HepG2 (cell line): ENCODE data around the gene TMEM98. TPM values are rescaled to one million over a fixed set of nuclear protein-coding genes. Genes with fewer than 3 reads are reported as not detected.

Source experiments
- ARHGAP35 ChIP-seq: sonication (generic); formaldehyde crosslinking; IDR thresholded peaks from 2 replicates; pipeline ENCODE4 v1.9.0; 2022; ENCODE audit warnings: mild to moderate bottlenecking, inconsistent platforms, moderate library complexity, missing genetic modification reagents, borderline replicate concordance
- ATRX ChIP-seq: sonication (generic); formaldehyde crosslinking; IDR thresholded peaks from 2 replicates; pipeline ENCODE4 v1.4.0; 2020; ENCODE audit warnings: missing genetic modification reagents, borderline replicate concordance
- DR1 ChIP-seq: sonication (generic); formaldehyde crosslinking; IDR thresholded peaks from 2 replicates; pipeline ENCODE4 v1.8.0; 2021; ENCODE audit warnings: mild to moderate bottlenecking, missing genetic modification reagents, inconsistent platforms
- FOXK2 ChIP-seq: fragments of 450-650 bp; IDR thresholded peaks from 2 replicates; pipeline ENCODE4 v1.6.1; 2016
- GABPA ChIP-seq, 2 experiments: IDR thresholded peaks; 2 replicates each; pipeline ENCODE4 v1.6.1; 2011 to 2016; ENCODE audit warnings: low read depth in 2 of 2, low read length in 1 of 2, missing biosample characterization in 1 of 2, missing genetic modification characterization in 1 of 2
- KDM2A ChIP-seq: sonication (generic); formaldehyde crosslinking; IDR thresholded peaks from 2 replicates; pipeline ENCODE4 v1.4.0; 2020; ENCODE audit warnings: low read depth, missing genetic modification reagents, borderline replicate concordance
- KDM6A ChIP-seq: IDR thresholded peaks from 2 replicates; pipeline ENCODE4 v1.6.1; 2016; ENCODE audit warnings: low read depth
- MAFF ChIP-seq: IDR thresholded peaks from 2 replicates; pipeline ENCODE4 v1.6.1; 2011; ENCODE audit warnings: low read depth, low read length, improper control_type of control experiment
- MED1 ChIP-seq: sonication (generic); formaldehyde crosslinking; IDR thresholded peaks from 2 replicates; pipeline ENCODE4 v1.4.0; 2020; ENCODE audit warnings: missing genetic modification reagents
- MED13 ChIP-seq: sonication (generic); formaldehyde crosslinking; IDR thresholded peaks from 2 replicates; pipeline ENCODE4 v1.5.0; 2020; ENCODE audit warnings: missing genetic modification reagents
- NONO ChIP-seq, 2 experiments: fragments of 450-650 bp in 1 of 2; sonication (generic) in 1 of 2; formaldehyde crosslinking in 1 of 2; IDR thresholded peaks in 1 of 2; conservative IDR thresholded peaks in 1 of 2; 2 replicates each; pipeline versions ENCODE4 v1.6.1 to v1.8.0; 2017 to 2022; ENCODE audit warnings: mild to moderate bottlenecking in 1 of 2, missing genetic modification reagents in 1 of 2, moderate library complexity in 1 of 2
- REPIN1 ChIP-seq: sonication (generic); formaldehyde crosslinking; IDR thresholded peaks from 2 replicates; pipeline ENCODE4 v1.8.0; 2022; ENCODE audit warnings: missing genetic modification reagents, low read depth, mild to moderate bottlenecking, borderline replicate concordance
- SATB2 ChIP-seq: sonication (generic); formaldehyde crosslinking; IDR thresholded peaks from 2 replicates; pipeline ENCODE4 v1.5.0; 2020; ENCODE audit warnings: missing genetic modification reagents
- TBP ChIP-seq: sonication (generic); formaldehyde crosslinking; IDR thresholded peaks from 2 replicates; pipeline ENCODE4 v1.5.0; 2020; ENCODE audit warnings: missing genetic modification reagents
- ZNF143 ChIP-seq: sonication (generic); formaldehyde crosslinking; IDR thresholded peaks from 2 replicates; pipeline ENCODE4 v1.4.0; 2020; ENCODE audit warnings: missing genetic modification reagents
- ZNF207 ChIP-seq: fragments of 450-650 bp; IDR thresholded peaks from 2 replicates; pipeline ENCODE4 v1.6.1; 2016; ENCODE audit warnings: antibody characterized with exemption, borderline replicate concordance
- ZNF232 ChIP-seq: sonication (generic); formaldehyde crosslinking; IDR thresholded peaks from 2 replicates; pipeline ENCODE4 v1.4.0; 2020; ENCODE audit warnings: missing genetic modification reagents, borderline replicate concordance
- ZNF234 ChIP-seq: sonication (generic); formaldehyde crosslinking; conservative IDR thresholded peaks from 2 replicates; pipeline ENCODE4 v1.5.1; 2020; ENCODE audit warnings: mild to moderate bottlenecking, missing genetic modification reagents
- ZNF292 ChIP-seq: sonication (generic); formaldehyde crosslinking; IDR thresholded peaks from 2 replicates; pipeline ENCODE4 v1.8.1; 2022; ENCODE audit warnings: mild to moderate bottlenecking, low read depth, missing genetic modification reagents, borderline replicate concordance
- ZNF3 ChIP-seq: IDR thresholded peaks from 2 replicates; pipeline ENCODE4 v1.7.0; 2017; ENCODE audit warnings: inconsistent platforms
- ZNF335 ChIP-seq: sonication (generic); formaldehyde crosslinking; IDR thresholded peaks from 2 replicates; pipeline ENCODE4 v1.4.0; 2020; ENCODE audit warnings: missing genetic modification reagents
- ZNF530 ChIP-seq: sonication (generic); formaldehyde crosslinking; IDR thresholded peaks from 2 replicates; pipeline ENCODE4 v1.5.0; 2020; ENCODE audit warnings: low read depth, mild to moderate bottlenecking, missing genetic modification reagents
- ZNF616 ChIP-seq: sonication (generic); formaldehyde crosslinking; IDR thresholded peaks from 2 replicates; pipeline ENCODE4 v1.5.0; 2020; ENCODE audit warnings: low read depth, mild to moderate bottlenecking, missing genetic modification reagents
- polyA plus RNA-seq, 8 experiments: library from polyadenylated mRNA; depleted of rRNA in 3 of 8; stranded (reverse) in 7 of 8; unstranded in 1 of 8; fragments of >200 nt; fragmentation: Illumina TruSeq in 4 of 8; extraction: Trizol in 4 of 8; gene quantifications; 2 replicates each; pipeline versions ENCODE4 v1.2.1 to v1.2.3, GENCODE V29; 2011 to 2016; ENCODE audit warnings: low read depth in 4 of 8, missing spikeins in 1 of 8, mixed read lengths in 1 of 8; ENCODE audit not compliant: insufficient read depth in 1 of 8
- total RNA-seq, 5 experiments: library from RNA; depleted of rRNA; stranded (reverse); fragments of >200 nt; fragmentation: Illumina TruSeq; extraction: Trizol; gene quantifications; 2 replicates each; pipeline ENCODE4 v1.2.3, GENCODE V29; 2016; ENCODE audit warnings: low read depth in 1 of 5
- TF ChIP-seq, protein P1 (sequence below): sonication (generic); formaldehyde crosslinking; IDR thresholded peaks from 2 replicates; pipeline ENCODE4 v1.4.0; 2020; ENCODE audit warnings: missing genetic modification reagents
- TF ChIP-seq, protein P2 (sequence below): sonication (generic); formaldehyde crosslinking; IDR thresholded peaks from 2 replicates; pipeline ENCODE4 v1.8.1; 2023; ENCODE audit warnings: mild to moderate bottlenecking, missing genetic modification reagents, borderline replicate concordance
- TF ChIP-seq, protein P3 (sequence below): sonication (generic); formaldehyde crosslinking; IDR thresholded peaks from 2 replicates; pipeline ENCODE4 v1.5.0; 2020; ENCODE audit warnings: missing genetic modification reagents
- TF ChIP-seq, protein P4 (sequence below): sonication (generic); formaldehyde crosslinking; IDR thresholded peaks from 2 replicates; pipeline ENCODE4 v1.4.0; 2020; ENCODE audit warnings: mild to moderate bottlenecking, missing genetic modification reagents
- TF ChIP-seq, protein P5 (sequence below): sonication (generic); formaldehyde crosslinking; IDR thresholded peaks from 2 replicates; pipeline ENCODE4 v1.4.0; 2020; ENCODE audit warnings: mild to moderate bottlenecking, low read depth, missing genetic modification reagents
- TF ChIP-seq, protein P6 (sequence below): sonication (generic); formaldehyde crosslinking; IDR thresholded peaks from 2 replicates; pipeline ENCODE4 v1.4.0; 2020; ENCODE audit warnings: missing genetic modification reagents

TMEM98 gene
- total and polyA plus RNA-seq, 2 of the 13 experiments (the other 11 are each of a cell fraction or from before 2014, with no cell fraction given), result 103 to 175 TPM

DNA sequence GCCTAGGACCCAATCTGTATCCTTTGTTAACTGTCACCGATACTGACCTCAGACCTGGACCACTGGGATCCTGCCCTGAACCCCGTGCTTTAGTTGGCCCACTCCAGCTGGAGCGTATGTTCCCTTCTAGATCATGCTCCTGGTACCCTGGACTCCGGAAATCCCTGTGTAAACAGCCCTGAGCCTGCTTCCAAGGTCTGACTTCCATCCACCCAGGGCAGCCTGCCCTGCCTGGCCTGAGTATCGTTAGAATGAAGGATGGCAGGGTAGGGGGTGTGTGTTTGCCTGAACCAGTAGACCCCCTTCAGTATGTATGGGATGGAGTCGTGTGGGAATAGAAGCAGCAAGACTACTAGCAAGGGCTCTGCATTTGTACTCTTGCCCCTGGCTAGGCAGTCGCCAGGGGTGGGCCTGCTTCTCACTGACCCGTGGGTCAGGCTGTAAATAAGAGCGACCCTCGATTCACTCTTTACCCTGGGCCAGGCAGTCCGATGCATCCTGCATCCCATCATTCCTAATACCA lies 691 bp upstream of the TMEM98 start (continued):
- no peak for TF ChIP-seq TBP
- TF ChIP-seq ZNF143 (CRISPR knock-in tag), result no peak
- peak; percentile 84 for TF ChIP-seq MED1 (CRISPR knock-in tag)
- no peak for TF ChIP-seq DR1 (CRISPR knock-in tag)
- no peak for TF ChIP-seq NONO (IDR thresholded peaks at IDR 0.05)
- TF ChIP-seq NONO (CRISPR knock-in tag; conservative IDR thresholded peaks at IDR 0.05), result 0 out of 2 replicates have a peak, but pooled peaks have one; percentile 40
- TF ChIP-seq KDM6A (CRISPR knock-in tag), result 0 out of 2 replicates have a peak, but pooled peaks have one; percentile 28
- no peak for TF ChIP-seq REPIN1 (CRISPR knock-in tag)
- 0 out of 2 replicates have a peak, but pooled peaks have one; percentile 46 for TF ChIP-seq ZNF335
- no peak for TF ChIP-seq ARHGAP35 (CRISPR knock-in tag)
- TF ChIP-seq ZNF530 (CRISPR knock-in tag), result no peak
- peak; percentile 73 for TF ChIP-seq KDM2A
- no peak for TF ChIP-seq FOXK2
- TF ChIP-seq ZNF616 (CRISPR knock-in tag), result no peak
- TF ChIP-seq, protein P1, sequence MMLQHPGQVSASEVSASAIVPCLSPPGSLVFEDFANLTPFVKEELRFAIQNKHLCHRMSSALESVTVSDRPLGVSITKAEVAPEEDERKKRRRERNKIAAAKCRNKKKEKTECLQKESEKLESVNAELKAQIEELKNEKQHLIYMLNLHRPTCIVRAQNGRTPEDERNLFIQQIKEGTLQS (CRISPR knock-in tag), result no peak
- TF ChIP-seq ZNF232 (CRISPR knock-in tag), result no peak
- TF ChIP-seq MED13 (CRISPR knock-in tag), result no peak
- TF ChIP-seq, protein P2, sequence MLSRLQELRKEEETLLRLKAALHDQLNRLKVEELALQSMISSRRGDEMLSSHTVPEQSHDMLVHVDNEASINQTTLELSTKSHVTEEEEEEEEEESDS (CRISPR knock-in tag), result no peak
- TF ChIP-seq, protein P3, sequence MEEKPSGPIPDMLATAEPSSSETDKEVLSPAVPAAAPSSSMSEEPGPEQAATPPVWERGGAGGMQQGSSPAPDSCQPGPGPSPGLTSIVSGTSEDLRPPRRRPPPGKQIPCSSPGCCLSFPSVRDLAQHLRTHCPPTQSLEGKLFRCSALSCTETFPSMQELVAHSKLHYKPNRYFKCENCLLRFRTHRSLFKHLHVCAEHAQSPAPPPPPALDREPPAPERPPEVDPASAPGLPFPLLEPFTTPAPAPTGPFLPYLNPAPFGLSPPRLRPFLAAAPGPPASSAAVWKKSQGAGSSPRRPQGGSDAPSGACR (CRISPR knock-in tag), result 0 out of 2 replicates have a peak, but pooled peaks have one; percentile 23
- TF ChIP-seq ATRX, result no peak
- no peak for TF ChIP-seq ZNF234 (CRISPR knock-in tag)
- TF ChIP-seq ZNF292 (CRISPR knock-in tag), result peak; percentile 51; the same call in 1 of the 2 replicates
- TF ChIP-seq ZNF207, result no peak
- no peak for TF ChIP-seq SATB2 (CRISPR knock-in tag)
- TF ChIP-seq, protein P4, sequence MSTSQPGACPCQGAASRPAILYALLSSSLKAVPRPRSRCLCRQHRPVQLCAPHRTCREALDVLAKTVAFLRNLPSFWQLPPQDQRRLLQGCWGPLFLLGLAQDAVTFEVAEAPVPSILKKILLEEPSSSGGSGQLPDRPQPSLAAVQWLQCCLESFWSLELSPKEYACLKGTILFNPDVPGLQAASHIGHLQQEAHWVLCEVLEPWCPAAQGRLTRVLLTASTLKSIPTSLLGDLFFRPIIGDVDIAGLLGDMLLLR (CRISPR knock-in tag), result no peak
- TF ChIP-seq, protein P5, sequence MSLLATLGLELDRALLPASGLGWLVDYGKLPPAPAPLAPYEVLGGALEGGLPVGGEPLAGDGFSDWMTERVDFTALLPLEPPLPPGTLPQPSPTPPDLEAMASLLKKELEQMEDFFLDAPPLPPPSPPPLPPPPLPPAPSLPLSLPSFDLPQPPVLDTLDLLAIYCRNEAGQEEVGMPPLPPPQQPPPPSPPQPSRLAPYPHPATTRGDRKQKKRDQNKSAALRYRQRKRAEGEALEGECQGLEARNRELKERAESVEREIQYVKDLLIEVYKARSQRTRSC, result no peak
- no peak for TF ChIP-seq MAFF
- TF ChIP-seq ZNF3 (CRISPR knock-in tag), result no peak
- no peak for TF ChIP-seq GABPA (IDR thresholded peaks at IDR 0.05; ENCODE audit: low read depth, low read length)
- no peak for TF ChIP-seq GABPA (CRISPR knock-in tag; IDR thresholded peaks at IDR 0.05; ENCODE audit: low read depth)
- TF ChIP-seq, protein P6, sequence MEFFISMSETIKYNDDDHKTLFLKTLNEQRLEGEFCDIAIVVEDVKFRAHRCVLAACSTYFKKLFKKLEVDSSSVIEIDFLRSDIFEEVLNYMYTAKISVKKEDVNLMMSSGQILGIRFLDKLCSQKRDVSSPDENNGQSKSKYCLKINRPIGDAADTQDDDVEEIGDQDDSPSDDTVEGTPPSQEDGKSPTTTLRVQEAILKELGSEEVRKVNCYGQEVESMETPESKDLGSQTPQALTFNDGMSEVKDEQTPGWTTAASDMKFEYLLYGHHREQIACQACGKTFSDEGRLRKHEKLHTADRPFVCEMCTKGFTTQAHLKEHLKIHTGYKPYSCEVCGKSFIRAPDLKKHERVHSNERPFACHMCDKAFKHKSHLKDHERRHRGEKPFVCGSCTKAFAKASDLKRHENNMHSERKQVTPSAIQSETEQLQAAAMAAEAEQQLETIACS, result no peak
